Endothelial cell of umbilical vein (primary cell): ENCODE measurements around the gene CBX6. TPM values are rescaled to one million over a fixed set of nuclear protein-coding genes. Genes with fewer than 3 reads are reported as not detected.

ENCODE experiments used
- BruUV-seq: library from RNA; stranded (reverse); fragments of 400-500 nt; replicated peaks from 2 replicates; lab custom pipeline; 2021; lab: Mats Ljungman, UMichigan
- CTCF ChIA-PET: fragments of 300-600, 350-600 bp; sonication (Branson Sonifier 250); formaldehyde crosslinking; loops from one replicate; lab custom pipeline; 2021; ENCODE audit warnings: antibody characterized with exemption, inconsistent platforms; lab: Charles Lee
- POLR2A ChIA-PET: fragments of 300-600, 350-600 bp; sonication (Branson Sonifier 250); formaldehyde crosslinking; loops from one replicate; lab custom pipeline; 2021; ENCODE audit warnings: antibody characterized with exemption, inconsistent platforms; lab: Charles Lee
- DNase-seq: peaks from one replicate; pipeline ENCODE4 v3.0.0-alpha.2; 2011; ENCODE audit warnings: low read depth, low spot score
- FAIRE-seq: peaks from 2 replicates; lab custom pipeline; 2011; peaks lifted over from hg19 to GRCh38; lab: Jason Lieb, UNC
- H2AFZ ChIP-seq: 2 replicates; pipeline ENCODE4 v1.6.0; 2012; ENCODE audit warnings: low read depth, low read length, control low read depth, inconsistent platforms
- H3K27ac ChIP-seq: 2 replicates; pipeline ENCODE4 v1.5.1; 2011; ENCODE audit warnings: low read depth, mild to moderate bottlenecking, control low read depth, low read length, moderate library complexity; ENCODE audit not compliant: insufficient read depth
- H3K27me3 ChIP-seq, 2 experiments: 2 replicates each; pipeline versions ENCODE4 v1.6.0 to v1.6.1; 2011; ENCODE audit warnings: low read length in 2 of 2, mixed read lengths in 1 of 2; ENCODE audit not compliant: control insufficient read depth in 2 of 2, insufficient read depth in 2 of 2
- H3K36me3 ChIP-seq, 2 experiments: 2 replicates in 1 of 2; 3 replicates in 1 of 2; pipeline ENCODE4 v1.5.1; 2011; ENCODE audit warnings: low read length in 2 of 2, mild to moderate bottlenecking in 1 of 2, moderate library complexity in 1 of 2; ENCODE audit not compliant: control insufficient read depth in 2 of 2, insufficient read depth in 2 of 2; ENCODE audit errors: extremely low read depth in 1 of 2
- H3K4me1 ChIP-seq: 3 replicates; pipeline ENCODE4 v1.5.1; 2011; ENCODE audit warnings: mild to moderate bottlenecking, low read length; ENCODE audit not compliant: control insufficient read depth, insufficient read depth; ENCODE audit errors: extremely low read depth
- H3K4me2 ChIP-seq: 2 replicates; pipeline ENCODE4 v1.6.1; 2011; ENCODE audit warnings: low read length, control low read depth, mixed read lengths; ENCODE audit not compliant: insufficient read depth
- H3K4me3 ChIP-seq, 3 experiments: fragments of 200-600 bp in 1 of 3; sonication (generic), shearing (Covaris generic) in 1 of 3; replicated peaks in 1 of 3; 2 replicates each; pipeline ENCODE4 v1.5.1; 2011 to 2016; ENCODE audit warnings: control low read depth in 3 of 3, low read length in 3 of 3, mild to moderate bottlenecking in 2 of 3, inconsistent platforms in 1 of 3, low read depth in 1 of 3, moderate library complexity in 1 of 3; ENCODE audit not compliant: insufficient read depth in 1 of 3
- H3K79me2 ChIP-seq: 2 replicates; pipeline ENCODE4 v1.6.0; 2012; ENCODE audit warnings: low read length, inconsistent platforms; ENCODE audit not compliant: control insufficient read depth, insufficient read depth
- H3K9ac ChIP-seq: replicated peaks from 2 replicates; pipeline ENCODE3; 2011; ENCODE audit warnings: low read length, control low read depth; ENCODE audit not compliant: insufficient read depth; ENCODE audit errors: extremely low read depth
- H3K9me1 ChIP-seq: replicated peaks from 3 replicates; pipeline ENCODE4 v1.6.0; 2011; ENCODE audit warnings: mild to moderate bottlenecking, low read length; ENCODE audit not compliant: control insufficient read depth, insufficient read depth; ENCODE audit errors: extremely low read depth
- H3K9me3 ChIP-seq: replicated peaks from 2 replicates; pipeline ENCODE4 v1.5.1; 2012; ENCODE audit warnings: low read length, inconsistent platforms; ENCODE audit not compliant: control insufficient read depth, insufficient read depth
- H4K20me1 ChIP-seq: replicated peaks from 2 replicates; pipeline ENCODE3; 2011; ENCODE audit warnings: mild to moderate bottlenecking, low read length; ENCODE audit not compliant: control insufficient read depth, insufficient read depth; ENCODE audit errors: extremely low read depth
- EZH2 ChIP-seq: IDR thresholded peaks from 2 replicates; pipeline ENCODE4 v1.6.1; 2012; ENCODE audit warnings: borderline replicate concordance, low read depth, mild to moderate bottlenecking, moderate library complexity, low read length, inconsistent platforms; ENCODE audit not compliant: severe bottlenecking
- FOS ChIP-seq: IDR thresholded peaks from 2 replicates; pipeline ENCODE4 v1.6.1; 2011; ENCODE audit warnings: mild to moderate bottlenecking, low read length, moderate library complexity, borderline replicate concordance; ENCODE audit not compliant: insufficient read depth
- GATA2 ChIP-seq: IDR thresholded peaks from 2 replicates; pipeline ENCODE4 v1.7.0; 2011; ENCODE audit warnings: low read depth, mild to moderate bottlenecking, moderate library complexity, mixed read lengths, low read length; ENCODE audit not compliant: insufficient read length, insufficient read depth
- JUN ChIP-seq: IDR thresholded peaks from 2 replicates; pipeline ENCODE4 v1.6.1; 2011; ENCODE audit warnings: borderline replicate concordance, low read depth; ENCODE audit not compliant: insufficient read length, insufficient read depth
- MAX ChIP-seq: IDR thresholded peaks from 2 replicates; pipeline ENCODE4 v1.6.1; 2011; ENCODE audit not compliant: insufficient read depth, insufficient read length
- MYC ChIP-seq: IDR thresholded peaks from one replicate; pipeline ENCODE4 v1.6.1; 2011; ENCODE audit warnings: mild to moderate bottlenecking, low read depth, low read length
- POLR2A ChIP-seq: IDR thresholded peaks from 2 replicates; pipeline ENCODE4 v1.6.1; 2012; ENCODE audit warnings: low read depth, mild to moderate bottlenecking, control low read depth, low read length
- POLR2AphosphoS5 ChIP-seq: IDR thresholded peaks from 2 replicates; pipeline ENCODE4 v1.6.1; 2012; ENCODE audit warnings: low read depth, mild to moderate bottlenecking, control low read depth, low read length, moderate library complexity; ENCODE audit not compliant: insufficient read depth
- dilution Hi-C: fragments of 300-500 bp; cut with MboI; formaldehyde crosslinking; loops from one replicate; pipeline ENCODE4 v1.15.0; 2019; ENCODE audit warnings: low sequenced_read_pairs; ENCODE audit not compliant: extremely low pct_ligation_motif_present
- intact Hi-C: fragments of 100-400 bp; cut with micrococcal nuclease; formaldehyde crosslinking; loops from one replicate; pipeline ENCODE4 v1.10.0; 2022
- polyA plus RNA-seq, 4 experiments: library from polyadenylated mRNA; depleted of rRNA in 3 of 4; stranded (reverse) in 3 of 4; unstranded in 1 of 4; fragments of >200 nt; gene quantifications; 2 replicates each; pipeline versions ENCODE4 v1.2.1 to v1.2.3, GENCODE V29; 2011 to 2012; ENCODE audit warnings: missing spikeins in 1 of 4
- total RNA-seq: library from RNA; stranded (reverse); gene quantifications from 2 replicates; pipeline ENCODE4 v1.2.3, GENCODE V29; 2021
- TF ChIP-seq, protein P1 (sequence below), 2 donors: IDR thresholded peaks; 1 replicate in 1 of 2; 2 replicates in 1 of 2; pipeline ENCODE4 v1.5.1; 2011; ENCODE audit warnings: low read length in 2 of 2, mild to moderate bottlenecking in 2 of 2, moderate library complexity in 2 of 2, control low read depth in 1 of 2, inconsistent platforms in 1 of 2, low read depth in 1 of 2; ENCODE audit not compliant: insufficient read depth in 1 of 2; ENCODE audit errors: extremely low read depth in 1 of 2

The CBX6 gene
- total and polyA plus RNA-seq, 2 donors (not counting 3 experiments of a cell fraction or from before 2014, with no cell fraction given) = 14.9 to 62.6 TPM

- no TSS peak for BruUV-seq
- intact Hi-C loops (no loop called here), dilution Hi-C loops (no loop called here)
- no peak overlapping the region for H2AFZ ChIP-seq
- no peak overlapping the region for H3K27ac ChIP-seq
- DNase-seq (no peak), FAIRE-seq (no peak)
- POLR2A ChIA-PET = no interaction called here
- H4K20me1 ChIP-seq = no peaks in the 10 kb centered on the region
- H3K79me2 ChIP-seq = no peaks in the 10 kb centered on the region
- H3K27me3 ChIP-seq = peaks cover 19 to 26% of the 10 kb centered on the region in 2 experiments
- H3K4me2 ChIP-seq = no peak overlapping the region
- H3K4me3 ChIP-seq = no peak overlapping the region
- CTCF ChIA-PET = interaction anchor here (14.8 kb wide), 1 partner anchor 73 kb away, joined by 198 read pairs; no protein-coding TSS in a partner anchor
- no peak overlapping the region for H3K9ac ChIP-seq
- H3K9me3 ChIP-seq = no peaks in the 10 kb centered on the region
- no peaks in the 10 kb centered on the region for H3K36me3 ChIP-seq
- no peak for TF ChIP-seq FOS
- no peak for TF ChIP-seq POLR2AphosphoS5
- TF ChIP-seq GATA2 = no peak
- no peak for TF ChIP-seq MYC
- TF ChIP-seq JUN = no peak
- H3K9me1 ChIP-seq = no peaks in the 10 kb centered on the region
- peaks cover 3% of the 10 kb centered on the region for H3K4me1 ChIP-seq
Observed at GRCh38 chr22:38841211-38841610, 30.8 kb downstream of the CBX6 start.

GRCh38 chr22:38840129-38840528 lies 31.9 kb downstream of the CBX6 start:
- FAIRE-seq = no peak
- Histone ChIP-seq H3K27ac (no peak overlapping the region), H3K4me3 (no peak overlapping the region), H3K9ac (no peak overlapping the region), H3K79me2 (no peaks in the 10 kb centered on the region), H3K27me3 (peaks cover 14 to 23% of the 10 kb centered on the region in 2 experiments), H4K20me1 (no peaks in the 10 kb centered on the region), H3K9me1 (no peaks in the 10 kb centered on the region), H2AFZ (no peak overlapping the region), H3K4me1 (peaks cover 3% of the 10 kb centered on the region), H3K9me3 (no peaks in the 10 kb centered on the region), H3K4me2 (no peak overlapping the region), H3K36me3 (no peaks in the 10 kb centered on the region)
- DNase-seq = no peak
- dilution Hi-C loops (no loop called here), intact Hi-C loops (no loop called here)
- TF ChIP-seq JUN (no peak), POLR2A (no peak), GATA2 (no peak), MYC (no peak), FOS (no peak), MAX (no peak), EZH2 (no peak), POLR2AphosphoS5 (no peak)
- TF ChIP-seq, protein P1, sequence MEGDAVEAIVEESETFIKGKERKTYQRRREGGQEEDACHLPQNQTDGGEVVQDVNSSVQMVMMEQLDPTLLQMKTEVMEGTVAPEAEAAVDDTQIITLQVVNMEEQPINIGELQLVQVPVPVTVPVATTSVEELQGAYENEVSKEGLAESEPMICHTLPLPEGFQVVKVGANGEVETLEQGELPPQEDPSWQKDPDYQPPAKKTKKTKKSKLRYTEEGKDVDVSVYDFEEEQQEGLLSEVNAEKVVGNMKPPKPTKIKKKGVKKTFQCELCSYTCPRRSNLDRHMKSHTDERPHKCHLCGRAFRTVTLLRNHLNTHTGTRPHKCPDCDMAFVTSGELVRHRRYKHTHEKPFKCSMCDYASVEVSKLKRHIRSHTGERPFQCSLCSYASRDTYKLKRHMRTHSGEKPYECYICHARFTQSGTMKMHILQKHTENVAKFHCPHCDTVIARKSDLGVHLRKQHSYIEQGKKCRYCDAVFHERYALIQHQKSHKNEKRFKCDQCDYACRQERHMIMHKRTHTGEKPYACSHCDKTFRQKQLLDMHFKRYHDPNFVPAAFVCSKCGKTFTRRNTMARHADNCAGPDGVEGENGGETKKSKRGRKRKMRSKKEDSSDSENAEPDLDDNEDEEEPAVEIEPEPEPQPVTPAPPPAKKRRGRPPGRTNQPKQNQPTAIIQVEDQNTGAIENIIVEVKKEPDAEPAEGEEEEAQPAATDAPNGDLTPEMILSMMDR (IDR thresholded peaks at IDR 0.05; ENCODE audit: extremely low read depth in 1 of 2, insufficient read depth in 1 of 2, low read depth in 1 of 2, low read length in 2 of 2) = no peak
- ChIA-PET CTCF (interaction anchor here (1.0 to 14.8 kb wide), 2 partner anchors 30 to 72 kb away, joined by 4 to 198 read pairs; no protein-coding TSS in a partner anchor), POLR2A (interaction anchor here (0.6 kb wide), 1 partner anchor 37 kb away, joined by 7 read pairs; no protein-coding TSS in a partner anchor)
- BruUV-seq = no TSS peak
